HepG2 (cell line): ENCODE results near the gene PLET1. TPM values are rescaled to one million over a fixed set of nuclear protein-coding genes. Genes with fewer than 3 reads are reported as not detected.

ENCODE experiments used
- ASH2L ChIP-seq: fragments of 300-600, 200-600 bp; sonication (generic); IDR thresholded peaks from 2 replicates; pipeline ENCODE4 v1.7.0; 2017; ENCODE audit warnings: low read depth, mild to moderate bottlenecking, moderate library complexity, mixed read lengths, low read length; ENCODE audit not compliant: insufficient read length
- DPF2 ChIP-seq: sonication (generic); formaldehyde crosslinking; IDR thresholded peaks from 2 replicates; pipeline ENCODE4 v1.4.0; 2020; ENCODE audit warnings: mild to moderate bottlenecking, low read depth, missing genetic modification reagents, borderline replicate concordance
- DR1 ChIP-seq: sonication (generic); formaldehyde crosslinking; IDR thresholded peaks from 2 replicates; pipeline ENCODE4 v1.8.0; 2021; ENCODE audit warnings: mild to moderate bottlenecking, missing genetic modification reagents, inconsistent platforms
- EP300 ChIP-seq, 3 experiments: sonication (generic) in 1 of 3; formaldehyde crosslinking in 1 of 3; IDR thresholded peaks; 2 replicates each; pipeline versions ENCODE4 v1.5.1 to v1.6.1; 2011 to 2020; ENCODE audit warnings: low read depth in 2 of 3, low read length in 2 of 3, borderline replicate concordance in 1 of 3, improper control_type of control experiment in 1 of 3, mild to moderate bottlenecking in 1 of 3, missing genetic modification reagents in 1 of 3, moderate library complexity in 1 of 3
- ETV5 ChIP-seq: IDR thresholded peaks from 2 replicates; pipeline ENCODE4 v1.6.1; 2018; ENCODE audit warnings: missing biosample characterization, missing genetic modification reagents, inconsistent platforms, borderline replicate concordance
- HMG20B ChIP-seq: conservative IDR thresholded peaks from 2 replicates; pipeline ENCODE4 v1.6.1; 2016; ENCODE audit warnings: missing genetic modification reagents, missing compliant biosample characterization
- IRF2 ChIP-seq: IDR thresholded peaks from 2 replicates; pipeline ENCODE4 v1.6.1; 2018; ENCODE audit warnings: missing genetic modification reagents, missing compliant biosample characterization
- MBD4 ChIP-seq: IDR thresholded peaks from 2 replicates; pipeline ENCODE4 v1.6.1; 2012; ENCODE audit warnings: low read length, inconsistent platforms, borderline replicate concordance
- NFYB ChIP-seq: sonication (generic); formaldehyde crosslinking; IDR thresholded peaks from 2 replicates; pipeline ENCODE4 v1.4.0; 2020; ENCODE audit warnings: missing genetic modification reagents
- PITX1 ChIP-seq: sonication (generic); formaldehyde crosslinking; IDR thresholded peaks from 2 replicates; pipeline ENCODE4 v1.5.1; 2020; ENCODE audit warnings: mild to moderate bottlenecking, missing genetic modification reagents
- PRMT3 ChIP-seq: sonication (generic); formaldehyde crosslinking; IDR thresholded peaks from 2 replicates; pipeline ENCODE4 v1.8.1; 2022; ENCODE audit warnings: low read depth, mild to moderate bottlenecking, moderate library complexity, missing genetic modification reagents, borderline replicate concordance
- RAD21 ChIP-seq: fragments of 450-650 bp; formaldehyde crosslinking; IDR thresholded peaks from 2 replicates; pipeline ENCODE4 v1.5.0; 2020; ENCODE audit warnings: mild to moderate bottlenecking
- RBFOX2 ChIP-seq: fragments of 200-400 bp; formaldehyde crosslinking; IDR thresholded peaks from 2 replicates; pipeline ENCODE4 v1.6.1; 2017; ENCODE audit warnings: low read depth, mild to moderate bottlenecking, low read length
- RXRB ChIP-seq: IDR thresholded peaks from 2 replicates; pipeline ENCODE4 v1.6.1; 2016; ENCODE audit warnings: borderline replicate concordance, missing genetic modification reagents, missing compliant biosample characterization
- SAP130 ChIP-seq: IDR thresholded peaks from 2 replicates; pipeline ENCODE4 v1.6.1; 2016; ENCODE audit warnings: low read depth
- SOX13 ChIP-seq, 3 experiments: fragments of 450-650 bp in 1 of 3; sonication (generic) in 1 of 3; formaldehyde crosslinking in 1 of 3; IDR thresholded peaks in 2 of 3; conservative IDR thresholded peaks in 1 of 3; 2 replicates each; pipeline versions ENCODE4 v1.5.0 to v1.6.1; 2016 to 2020; ENCODE audit warnings: antibody characterized with exemption in 1 of 3, mild to moderate bottlenecking in 1 of 3, missing compliant biosample characterization in 1 of 3, missing genetic modification reagents in 1 of 3, moderate library complexity in 1 of 3
- SOX5 ChIP-seq: IDR thresholded peaks from 2 replicates; pipeline ENCODE4 v1.6.1; 2016; ENCODE audit warnings: borderline replicate concordance
- TCF7 ChIP-seq: sonication (generic); IDR thresholded peaks from 2 replicates; pipeline ENCODE4 v1.6.1; 2016; ENCODE audit warnings: antibody characterized with exemption, low read depth
- ZFP90 ChIP-seq: sonication (generic); formaldehyde crosslinking; IDR thresholded peaks from 2 replicates; pipeline ENCODE4 v1.8.0; 2022; ENCODE audit warnings: missing genetic modification reagents, mild to moderate bottlenecking, inconsistent platforms, borderline replicate concordance
- ZNF24 ChIP-seq: fragments of 450-650 bp; IDR thresholded peaks from 2 replicates; pipeline ENCODE4 v1.6.1; 2017; ENCODE audit warnings: antibody characterized with exemption, mild to moderate bottlenecking
- ZNF317 ChIP-seq: sonication (generic); formaldehyde crosslinking; IDR thresholded peaks from 2 replicates; pipeline ENCODE4 v1.5.0; 2020; ENCODE audit warnings: mild to moderate bottlenecking, missing genetic modification reagents
- ZNF543 ChIP-seq: sonication (generic); formaldehyde crosslinking; IDR thresholded peaks from 2 replicates; pipeline ENCODE4 v1.4.0; 2020; ENCODE audit warnings: mild to moderate bottlenecking, missing genetic modification reagents
- ZNF572 ChIP-seq: sonication (generic); formaldehyde crosslinking; IDR thresholded peaks from 2 replicates; pipeline ENCODE4 v1.5.1; 2020; ENCODE audit warnings: mild to moderate bottlenecking, missing genetic modification reagents
- ZNF616 ChIP-seq: sonication (generic); formaldehyde crosslinking; IDR thresholded peaks from 2 replicates; pipeline ENCODE4 v1.5.0; 2020; ENCODE audit warnings: low read depth, mild to moderate bottlenecking, missing genetic modification reagents
- ZNF619 ChIP-seq: sonication (generic); formaldehyde crosslinking; IDR thresholded peaks from 2 replicates; pipeline ENCODE4 v1.4.0; 2020; ENCODE audit warnings: mild to moderate bottlenecking, missing genetic modification reagents
- ZNF644 ChIP-seq: IDR thresholded peaks from 2 replicates; pipeline ENCODE4 v1.6.1; 2016; ENCODE audit warnings: low read depth
- polyA plus RNA-seq, 8 experiments: library from polyadenylated mRNA; depleted of rRNA in 3 of 8; stranded (reverse) in 7 of 8; unstranded in 1 of 8; fragments of >200 nt; fragmentation: Illumina TruSeq in 4 of 8; extraction: Trizol in 4 of 8; gene quantifications; 2 replicates each; pipeline versions ENCODE4 v1.2.1 to v1.2.3, GENCODE V29; 2011 to 2016; ENCODE audit warnings: low read depth in 4 of 8, missing spikeins in 1 of 8, mixed read lengths in 1 of 8; ENCODE audit not compliant: insufficient read depth in 1 of 8
- total RNA-seq, 5 experiments: library from RNA; depleted of rRNA; stranded (reverse); fragments of >200 nt; fragmentation: Illumina TruSeq; extraction: Trizol; gene quantifications; 2 replicates each; pipeline ENCODE4 v1.2.3, GENCODE V29; 2016; ENCODE audit warnings: low read depth in 1 of 5
- TF ChIP-seq, protein P1 (sequence below): sonication (generic); formaldehyde crosslinking; IDR thresholded peaks from 2 replicates; pipeline ENCODE4 v1.4.0; 2020; ENCODE audit warnings: missing genetic modification reagents
- TF ChIP-seq, protein P2 (sequence below): sonication (generic); formaldehyde crosslinking; IDR thresholded peaks from 2 replicates; pipeline ENCODE4 v1.5.0; 2020; ENCODE audit warnings: missing genetic modification reagents
- TF ChIP-seq, protein P3 (sequence below): sonication (generic); formaldehyde crosslinking; IDR thresholded peaks from 2 replicates; pipeline ENCODE4 v1.9.0; 2021; ENCODE audit warnings: missing genetic modification reagents, borderline replicate concordance

Gene PLET1
- total and polyA plus RNA-seq, 2 of the 13 experiments (the other 11 are each of a cell fraction or from before 2014, with no cell fraction given) = not detected

DNA sequence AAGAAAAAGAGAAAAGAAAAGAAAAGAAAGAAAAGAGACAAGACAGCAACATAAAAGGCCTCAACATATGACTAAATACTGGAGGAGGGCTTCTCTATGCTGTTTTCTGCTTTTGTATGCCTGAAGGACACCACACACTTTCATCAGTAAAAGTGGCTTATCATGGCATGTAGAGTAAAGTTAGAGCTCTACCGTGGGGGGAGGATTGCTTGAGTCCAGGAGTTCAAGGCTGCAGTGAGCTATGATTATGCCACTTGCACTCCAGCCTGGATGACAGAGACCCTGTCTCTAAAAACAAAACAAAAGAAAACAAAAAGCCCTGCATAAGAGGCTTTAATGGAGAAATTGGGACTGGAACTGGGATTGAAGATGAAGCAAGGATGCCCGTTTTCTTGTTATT, 28.7 kb downstream of the PLET1 start (continued):
- TF ChIP-seq ETV5 (CRISPR knock-in tag) = no peak
- no peak for TF ChIP-seq DR1 (CRISPR knock-in tag)
- peak; percentile 30; the same call in 1 of the 2 replicates for TF ChIP-seq RXRB
- TF ChIP-seq PRMT3 = no peak
- TF ChIP-seq PITX1 (CRISPR knock-in tag) = no peak
- TF ChIP-seq DPF2 (CRISPR knock-in tag) = 0 out of 2 replicates have a peak, but pooled peaks have one; percentile 31
- TF ChIP-seq EP300 (IDR thresholded peaks at IDR 0.05; ENCODE audit: low read depth in 2 of 2, low read length in 2 of 2) = peak in 1 of 2 experiments; percentile 42; a peak in 2 of 4 replicates
- TF ChIP-seq EP300 (CRISPR knock-in tag; IDR thresholded peaks at IDR 0.05; ENCODE audit: borderline replicate concordance) = no peak; the same call in 1 of the 2 replicates
- peak; percentile 42; the same call in 1 of the 2 replicates for TF ChIP-seq SOX5 (CRISPR knock-in tag)
- TF ChIP-seq ZNF619 = no peak
- TF ChIP-seq, protein P1, sequence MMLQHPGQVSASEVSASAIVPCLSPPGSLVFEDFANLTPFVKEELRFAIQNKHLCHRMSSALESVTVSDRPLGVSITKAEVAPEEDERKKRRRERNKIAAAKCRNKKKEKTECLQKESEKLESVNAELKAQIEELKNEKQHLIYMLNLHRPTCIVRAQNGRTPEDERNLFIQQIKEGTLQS (CRISPR knock-in tag) = no peak
- no peak for TF ChIP-seq ZNF572 (CRISPR knock-in tag)
- TF ChIP-seq, protein P2, sequence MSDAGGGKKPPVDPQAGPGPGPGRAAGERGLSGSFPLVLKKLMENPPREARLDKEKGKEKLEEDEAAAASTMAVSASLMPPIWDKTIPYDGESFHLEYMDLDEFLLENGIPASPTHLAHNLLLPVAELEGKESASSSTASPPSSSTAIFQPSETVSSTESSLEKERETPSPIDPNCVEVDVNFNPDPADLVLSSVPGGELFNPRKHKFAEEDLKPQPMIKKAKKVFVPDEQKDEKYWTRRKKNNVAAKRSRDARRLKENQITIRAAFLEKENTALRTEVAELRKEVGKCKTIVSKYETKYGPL (CRISPR knock-in tag) = no peak
- no peak for TF ChIP-seq SOX13 (IDR thresholded peaks at IDR 0.05)
- peak in 1 of 2 experiments; percentile 72; a peak in 2 of 4 replicates for TF ChIP-seq SOX13 (CRISPR knock-in tag; conservative IDR thresholded peaks at IDR 0.05 in 1 of 2, IDR thresholded peaks at IDR 0.05 in 1 of 2)
- no peak for TF ChIP-seq TCF7
- no peak for TF ChIP-seq RAD21 (CRISPR knock-in tag)
- 0 out of 2 replicates have a peak, but pooled peaks have one; percentile 18 for TF ChIP-seq IRF2 (CRISPR knock-in tag)
- peak; percentile 100 for TF ChIP-seq ZFP90 (CRISPR knock-in tag)
- TF ChIP-seq ZNF24 = no peak
- TF ChIP-seq HMG20B (CRISPR knock-in tag) = no peak
- TF ChIP-seq RBFOX2 = no peak
- TF ChIP-seq MBD4 = no peak
- no peak for TF ChIP-seq NFYB (CRISPR knock-in tag)
- 0 out of 2 replicates have a peak, but pooled peaks have one; percentile 39 for TF ChIP-seq ZNF644 (CRISPR knock-in tag)
- peak; percentile 31; the same call in 1 of the 2 replicates for TF ChIP-seq SAP130 (CRISPR knock-in tag)
- no peak for TF ChIP-seq ZNF317 (CRISPR knock-in tag)
- TF ChIP-seq ZNF616 = no peak
- TF ChIP-seq, protein P3, sequence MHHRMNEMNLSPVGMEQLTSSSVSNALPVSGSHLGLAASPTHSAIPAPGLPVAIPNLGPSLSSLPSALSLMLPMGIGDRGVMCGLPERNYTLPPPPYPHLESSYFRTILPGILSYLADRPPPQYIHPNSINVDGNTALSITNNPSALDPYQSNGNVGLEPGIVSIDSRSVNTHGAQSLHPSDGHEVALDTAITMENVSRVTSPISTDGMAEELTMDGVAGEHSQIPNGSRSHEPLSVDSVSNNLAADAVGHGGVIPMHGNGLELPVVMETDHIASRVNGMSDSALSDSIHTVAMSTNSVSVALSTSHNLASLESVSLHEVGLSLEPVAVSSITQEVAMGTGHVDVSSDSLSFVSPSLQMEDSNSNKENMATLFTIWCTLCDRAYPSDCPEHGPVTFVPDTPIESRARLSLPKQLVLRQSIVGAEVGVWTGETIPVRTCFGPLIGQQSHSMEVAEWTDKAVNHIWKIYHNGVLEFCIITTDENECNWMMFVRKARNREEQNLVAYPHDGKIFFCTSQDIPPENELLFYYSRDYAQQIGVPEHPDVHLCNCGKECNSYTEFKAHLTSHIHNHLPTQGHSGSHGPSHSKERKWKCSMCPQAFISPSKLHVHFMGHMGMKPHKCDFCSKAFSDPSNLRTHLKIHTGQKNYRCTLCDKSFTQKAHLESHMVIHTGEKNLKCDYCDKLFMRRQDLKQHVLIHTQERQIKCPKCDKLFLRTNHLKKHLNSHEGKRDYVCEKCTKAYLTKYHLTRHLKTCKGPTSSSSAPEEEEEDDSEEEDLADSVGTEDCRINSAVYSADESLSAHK (CRISPR knock-in tag) = no peak
- TF ChIP-seq ZNF543 (CRISPR knock-in tag) = no peak
- peak; percentile 25 for TF ChIP-seq ASH2L
